Stimulated activated CD8-positive, alpha-beta memory T cell treated with anti-CD3 and anti-CD28 coated beads, Interleukin-12 subunit alpha, Interleukin-12 subunit beta, amount 100 ng/mL, for 4 hours (primary cell): ENCODE results near the gene OXNAD1.

Experiments used
- DNase-seq: peaks from one replicate; pipeline ENCODE4 v3.0.0-alpha.2; 2020; ENCODE audit warnings: low read depth

The OXNAD1 gene

GRCh38 chr3:16329036-16329825, 64.2 kb downstream of the OXNAD1 start:
- no peak for DNase-seq

- no peak for DNase-seq
Observed at GRCh38 chr3:16329826-16330129, 64.8 kb downstream of the OXNAD1 start.

- DNase-seq: no peak
Observed at GRCh38 chr3:16330351-16330750, 65.3 kb downstream of the OXNAD1 start.

- no peak for DNase-seq
Observed at GRCh38 chr3:16331319-16331883, 66.4 kb downstream of the OXNAD1 start.

GRCh38 chr3:16332904-16333426, 68.0 kb downstream of the OXNAD1 start:
- no peak for DNase-seq

GRCh38 chr3:16334909-16335308, 69.9 kb downstream of the OXNAD1 start:
- DNase-seq: no peak

- no peak for DNase-seq
Observed at GRCh38 chr3:16335333-16335732, 70.3 kb downstream of the OXNAD1 start.

GRCh38 chr3:16335772-16336645, 71.0 kb downstream of the OXNAD1 start:
- DNase-seq: no peak

- no peak for DNase-seq
Observed at GRCh38 chr3:16336825-16337224, 71.8 kb downstream of the OXNAD1 start.

- DNase-seq: peak; percentile 16
Observed at GRCh38 chr3:16337856-16338540, 73.0 kb downstream of the OXNAD1 start.

- DNase-seq: no peak
Observed at GRCh38 chr3:16338999-16339398, 74.0 kb downstream of the OXNAD1 start.

GRCh38 chr3:16343101-16343500, 78.1 kb downstream of the OXNAD1 start:
- DNase-seq: no peak

- no peak for DNase-seq
Observed at GRCh38 chr3:16346413-16347081, 81.5 kb downstream of the OXNAD1 start.

- no peak for DNase-seq
Observed at GRCh38 chr3:16347548-16347947, 82.5 kb downstream of the OXNAD1 start.

- no peak for DNase-seq
Observed at GRCh38 chr3:16349986-16350596, 85.1 kb downstream of the OXNAD1 start.

- no peak for DNase-seq
Observed at GRCh38 chr3:16350597-16351318, 85.7 kb downstream of the OXNAD1 start.

GRCh38 chr3:16352428-16352827, 87.4 kb downstream of the OXNAD1 start:
- no peak for DNase-seq

GRCh38 chr3:16354291-16354690, 89.3 kb downstream of the OXNAD1 start:
- DNase-seq: no peak
